ENCODE data around the gene SLC26A11. TPM values are rescaled to one million over a fixed set of nuclear protein-coding genes. Genes with fewer than 3 reads are reported as not detected.
A peak's percentile ranks its signal among the peaks of the same experiment; 100 is the strongest.

SLC26A11 gene
- total RNA-seq, 4 donors from 2014 or later: 13.2 to 24.7 (median 17.0) TPM

- Histone ChIP-seq H3K36me3 (no peaks in the 10 kb centered on the region), H3K9me3 (no peaks in the 10 kb centered on the region), H3K27ac (peak within 1 kb of the TSS; percentile 99 to 100 (median 100)), H3K4me3 (peak within 1 kb of the TSS; percentile 72 to 99 (median 97)), H3K27me3 (no peaks in the 10 kb centered on the region), H3K4me1 (peaks cover 15 to 69% (median 41%) of the 10 kb centered on the region in 4 donors)
- in situ Hi-C loops (cut with MboI; ENCODE audit: low pct_ligation_motif_present in 1 of 4, low pct_unique_long_range_greater_than_20kb in 1 of 4, low sequenced_read_pairs in 3 of 4) (no loop called here), intact Hi-C loops (cut with DNase I; ENCODE audit: low total_unique reads) (no loop called here)
- TF ChIP-seq POLR2A (IDR thresholded peaks at IDR 0.05): no peak
- TF ChIP-seq EP300 (IDR thresholded peaks at IDR 0.05; ENCODE audit: low read depth): no peak
- TF ChIP-seq CTCF (IDR thresholded peaks at IDR 0.05): no peak
- TF ChIP-seq POLR2AphosphoS5 (IDR thresholded peaks at IDR 0.05): peak; percentile 33 to 70 (median 34)
- DNase-seq: peak; percentile 75
- WGBS, 2 donors (ENCODE audit: low coverage in 1 of 2): 2% methylated on average over 20 of the region's 54 CpGs; no CpG with 5 or more reads in 1 of the 2 donors
Observed at GRCh38 chr17:80260791-80261158, 40.5 kb downstream of the SLC26A11 start, which contains the start of gene RNF213. RNF213 (plus strand) TSS chr17:80260852; CDS start chr17:80263682, 2,830 bp downstream.

- Histone ChIP-seq H3K27me3 (no peaks in the 10 kb centered on the region), H3K36me3 (no peaks in the 10 kb centered on the region), H3K4me3 (peak overlapping the region; percentile 72 to 99 (median 97)), H3K9me3 (no peaks in the 10 kb centered on the region), H3K4me1 (peaks cover 15 to 69% (median 41%) of the 10 kb centered on the region in 4 donors), H3K27ac (peak overlapping the region; percentile 99 to 100 (median 100))
- WGBS, 2 donors (ENCODE audit: low coverage in 1 of 2): 10% methylated on average over 29 of the region's 45 CpGs; no CpG with 5 or more reads in 1 of the 2 donors
- TF ChIP-seq EP300 (IDR thresholded peaks at IDR 0.05; ENCODE audit: low read depth) (no peak), CTCF (IDR thresholded peaks at IDR 0.05) (no peak), POLR2AphosphoS5 (IDR thresholded peaks at IDR 0.05) (peak in 1 of 3 donors; percentile 18), POLR2A (IDR thresholded peaks at IDR 0.05) (peak; percentile 16)
- DNase-seq: peak; percentile 62
- intact Hi-C loops (cut with DNase I; ENCODE audit: low total_unique reads): no loop called here
- in situ Hi-C loops (cut with MboI; ENCODE audit: low pct_ligation_motif_present in 1 of 4, low pct_unique_long_range_greater_than_20kb in 1 of 4, low sequenced_read_pairs in 3 of 4): no loop called here
Observed at GRCh38 chr17:80261159-80261894, 41.1 kb downstream of the SLC26A11 start.

- no peaks in the 10 kb centered on the region for H3K9me3 ChIP-seq
- 53 to 55% methylated on average over 4 to 8 of the region's 8 CpGs for WGBS, 2 donors (ENCODE audit: low coverage in 1 of 2)
- H3K36me3 ChIP-seq: no peaks in the 10 kb centered on the region
- peak overlapping the region; percentile 99 to 100 (median 100) for H3K27ac ChIP-seq
- no peaks in the 10 kb centered on the region for H3K27me3 ChIP-seq
- DNase-seq: no peak
- H3K4me3 ChIP-seq: peak overlapping the region in 3 of 4 donors; percentile 72 to 99 (median 96)
- TF ChIP-seq EP300 (IDR thresholded peaks at IDR 0.05; ENCODE audit: low read depth) (no peak), CTCF (IDR thresholded peaks at IDR 0.05) (no peak), POLR2A (IDR thresholded peaks at IDR 0.05) (no peak), POLR2AphosphoS5 (IDR thresholded peaks at IDR 0.05) (no peak)
- in situ Hi-C loops (cut with MboI; ENCODE audit: low pct_ligation_motif_present in 1 of 4, low pct_unique_long_range_greater_than_20kb in 1 of 4, low sequenced_read_pairs in 3 of 4) (no loop called here), intact Hi-C loops (cut with DNase I; ENCODE audit: low total_unique reads) (no loop called here)
- H3K4me1 ChIP-seq: peaks cover 15 to 67% (median 41%) of the 10 kb centered on the region in 4 donors
Observed at GRCh38 chr17:80261895-80262279, 41.7 kb downstream of the SLC26A11 start.

- H3K4me3 ChIP-seq: peak overlapping the region in 1 of 4 donors; percentile 96
- no peaks in the 10 kb centered on the region for H3K36me3 ChIP-seq
- in situ Hi-C loops (cut with MboI; ENCODE audit: low pct_ligation_motif_present in 1 of 4, low pct_unique_long_range_greater_than_20kb in 1 of 4, low sequenced_read_pairs in 3 of 4): no loop called here
- intact Hi-C loops (cut with DNase I; ENCODE audit: low total_unique reads): no loop called here
- H3K4me1 ChIP-seq: peaks cover 15 to 63% (median 41%) of the 10 kb centered on the region in 4 donors
- 64 to 76% methylated on average over 3 of the region's 3 CpGs for WGBS, 2 donors (ENCODE audit: low coverage in 1 of 2)
- DNase-seq: no peak
- TF ChIP-seq POLR2A (IDR thresholded peaks at IDR 0.05): no peak
- no peak for TF ChIP-seq CTCF (IDR thresholded peaks at IDR 0.05)
- no peak for TF ChIP-seq EP300 (IDR thresholded peaks at IDR 0.05; ENCODE audit: low read depth)
- no peak for TF ChIP-seq POLR2AphosphoS5 (IDR thresholded peaks at IDR 0.05)
- H3K9me3 ChIP-seq: no peaks in the 10 kb centered on the region
- peak overlapping the region; percentile 99 to 100 (median 100) for H3K27ac ChIP-seq
- H3K27me3 ChIP-seq: no peaks in the 10 kb centered on the region
Observed at GRCh38 chr17:80262291-80262690, 42.1 kb downstream of the SLC26A11 start.

Data from transverse colon (tissue), 4 donors.